KMS-11 (cell line): ENCODE results near the gene PAK6.

Experiments used
- H2AFZ ChIP-seq: fragments of 200-600 bp; sonication (generic); 2 replicates; pipeline ENCODE4 v1.6.1; 2016; ENCODE audit warnings: antibody characterized with exemption, mixed run types, low read depth
- H3K27ac ChIP-seq: fragments of 200-600 bp; sonication (generic); 2 replicates; pipeline ENCODE4 v1.6.1; 2016; ENCODE audit warnings: mild to moderate bottlenecking, mixed run types
- H3K27me3 ChIP-seq: fragments of 200-600 bp; sonication (generic); 2 replicates; pipeline ENCODE4 v1.6.1; 2017; ENCODE audit warnings: mild to moderate bottlenecking, low read depth, mixed run types, moderate library complexity; ENCODE audit not compliant: insufficient read depth
- H3K36me3 ChIP-seq: fragments of 200-600 bp; sonication (generic); 2 replicates; pipeline ENCODE4 v1.6.1; 2017; ENCODE audit warnings: mild to moderate bottlenecking, mixed run types; ENCODE audit not compliant: insufficient read depth
- H3K4me1 ChIP-seq: fragments of 200-600 bp; sonication (generic); 2 replicates; pipeline ENCODE4 v1.6.1; 2016; ENCODE audit warnings: mild to moderate bottlenecking, low read depth, mixed run types; ENCODE audit not compliant: poor library complexity, severe bottlenecking
- H3K4me2 ChIP-seq: fragments of 200-600 bp; sonication (generic); 2 replicates; pipeline ENCODE4 v1.7.0; 2016; ENCODE audit warnings: mild to moderate bottlenecking, mixed run types
- H3K4me3 ChIP-seq: fragments of 200-600 bp; sonication (generic); IDR thresholded peaks from 2 replicates; pipeline ENCODE4 v1.6.1; 2017; ENCODE audit warnings: low read depth, low read length, mixed read lengths; ENCODE audit not compliant: insufficient read depth
- H3K79me2 ChIP-seq: fragments of 200-600 bp; sonication (generic); 2 replicates; pipeline ENCODE4 v1.6.1; 2016; ENCODE audit warnings: low read depth, mixed run types; ENCODE audit not compliant: insufficient read depth
- H3K9ac ChIP-seq: fragments of 200-600 bp; sonication (generic); 2 replicates; pipeline ENCODE4 v1.6.1; 2016; ENCODE audit warnings: mild to moderate bottlenecking, mixed run types
- H4K20me1 ChIP-seq: fragments of 200-600 bp; sonication (generic); 2 replicates; pipeline ENCODE4 v1.6.1; 2016; ENCODE audit warnings: mild to moderate bottlenecking, mixed run types; ENCODE audit not compliant: insufficient read depth
- CTCF ChIP-seq: fragments of 200-600 bp; sonication (generic); conservative IDR thresholded peaks from 2 replicates; pipeline ENCODE4 v1.6.1; 2017; ENCODE audit warnings: low read depth, mild to moderate bottlenecking, antibody characterized with exemption, low read length, moderate library complexity, mixed read lengths

The PAK6 gene

GRCh38 chr15:40249477-40250303, 10.8 kb downstream of the PAK6 start:
- H3K27ac ChIP-seq: no peak overlapping the region

GRCh38 chr15:40250304-40250656, 11.4 kb downstream of the PAK6 start:
- H2AFZ ChIP-seq: no peak overlapping the region
- no peak overlapping the region for H3K27ac ChIP-seq
- TF ChIP-seq CTCF: no peak

More at GRCh38 chr15:40249477-40250303, 10.8 kb downstream of the PAK6 start:
- Histone ChIP-seq H4K20me1 (no peaks in the 10 kb centered on the region), H3K4me1 (no peaks in the 10 kb centered on the region), H3K4me3 (no peak overlapping the region), H3K79me2 (no peaks in the 10 kb centered on the region), H3K36me3 (no peaks in the 10 kb centered on the region), H3K4me2 (no peak overlapping the region), H2AFZ (no peak overlapping the region), H3K9ac (no peak overlapping the region), H3K27me3 (no peaks in the 10 kb centered on the region; the same call in none of the 2 replicates)
- TF ChIP-seq CTCF: no peak

GRCh38 chr15:40250771-40251483, 12.1 kb downstream of the PAK6 start:
- Histone ChIP-seq H3K27me3 (no peaks in the 10 kb centered on the region; the same call in none of the 2 replicates), H3K79me2 (no peaks in the 10 kb centered on the region), H3K36me3 (no peaks in the 10 kb centered on the region)

More at GRCh38 chr15:40250304-40250656, 11.4 kb downstream of the PAK6 start:
- H3K4me3 ChIP-seq: no peak overlapping the region
- no peaks in the 10 kb centered on the region for H3K79me2 ChIP-seq
- H3K36me3 ChIP-seq: no peaks in the 10 kb centered on the region
- no peak overlapping the region for H3K4me2 ChIP-seq
- no peak overlapping the region for H3K9ac ChIP-seq
- H3K4me1 ChIP-seq: no peaks in the 10 kb centered on the region
- H3K27me3 ChIP-seq: no peaks in the 10 kb centered on the region; the same call in none of the 2 replicates
- H4K20me1 ChIP-seq: no peaks in the 10 kb centered on the region

More at GRCh38 chr15:40250771-40251483, 12.1 kb downstream of the PAK6 start:
- Histone ChIP-seq H4K20me1 (no peaks in the 10 kb centered on the region), H3K4me3 (no peak overlapping the region), H3K27ac (no peak overlapping the region), H2AFZ (no peak overlapping the region), H3K4me2 (no peak overlapping the region), H3K4me1 (no peaks in the 10 kb centered on the region), H3K9ac (no peak overlapping the region)
- TF ChIP-seq CTCF: no peak
